ENCODE data around the gene MCTP2.

DNA sequence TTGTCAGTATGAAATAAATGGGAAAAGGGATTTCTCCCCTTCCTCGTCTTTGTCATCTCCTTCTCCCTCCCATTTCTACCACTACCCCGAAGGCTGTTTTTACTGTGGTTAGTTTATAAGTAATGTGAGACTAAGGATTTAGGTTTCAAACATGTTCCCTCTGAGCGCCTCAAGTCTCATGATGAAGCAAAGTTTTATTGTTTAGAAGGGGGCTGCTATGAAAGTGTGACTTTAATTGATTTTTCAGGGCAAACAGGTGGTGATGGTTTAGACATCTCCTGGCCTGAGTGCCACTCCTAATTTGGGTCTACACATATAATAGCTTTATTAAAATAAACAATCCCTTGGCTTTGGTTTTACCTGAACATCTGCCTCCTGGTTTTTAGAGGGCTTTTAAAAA lies 185.5 kb downstream of the MCTP2 start:
- TF ChIP-seq, protein P1, sequence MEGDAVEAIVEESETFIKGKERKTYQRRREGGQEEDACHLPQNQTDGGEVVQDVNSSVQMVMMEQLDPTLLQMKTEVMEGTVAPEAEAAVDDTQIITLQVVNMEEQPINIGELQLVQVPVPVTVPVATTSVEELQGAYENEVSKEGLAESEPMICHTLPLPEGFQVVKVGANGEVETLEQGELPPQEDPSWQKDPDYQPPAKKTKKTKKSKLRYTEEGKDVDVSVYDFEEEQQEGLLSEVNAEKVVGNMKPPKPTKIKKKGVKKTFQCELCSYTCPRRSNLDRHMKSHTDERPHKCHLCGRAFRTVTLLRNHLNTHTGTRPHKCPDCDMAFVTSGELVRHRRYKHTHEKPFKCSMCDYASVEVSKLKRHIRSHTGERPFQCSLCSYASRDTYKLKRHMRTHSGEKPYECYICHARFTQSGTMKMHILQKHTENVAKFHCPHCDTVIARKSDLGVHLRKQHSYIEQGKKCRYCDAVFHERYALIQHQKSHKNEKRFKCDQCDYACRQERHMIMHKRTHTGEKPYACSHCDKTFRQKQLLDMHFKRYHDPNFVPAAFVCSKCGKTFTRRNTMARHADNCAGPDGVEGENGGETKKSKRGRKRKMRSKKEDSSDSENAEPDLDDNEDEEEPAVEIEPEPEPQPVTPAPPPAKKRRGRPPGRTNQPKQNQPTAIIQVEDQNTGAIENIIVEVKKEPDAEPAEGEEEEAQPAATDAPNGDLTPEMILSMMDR (IDR thresholded peaks at IDR 0.05; ENCODE audit: low read depth, low read length, poor library complexity, severe bottlenecking): no peak
- no peak for TF ChIP-seq EZH2phosphoT487 (IDR thresholded peaks at IDR 0.05; ENCODE audit: borderline replicate concordance, low read length)

All from DOHH2 (cell line).